Gastrocnemius medialis (tissue), 4 donors: Measurements from ENCODE around the gene LZTS2. TPM values are rescaled to one million over a fixed set of nuclear protein-coding genes. Genes with fewer than 3 reads are reported as not detected.

Experiments used
- ATAC-seq, 2 donors: fragments of 150-250 bp; one replicate each; pipeline ENCODE4 v1.9.1; 2016
- DNase-seq, 2 donors: peaks; one replicate each; pipeline ENCODE4 v3.0.0-alpha.2; 2019
- H3K27ac ChIP-seq, 4 donors: fragments of 200-600 bp; sonication (generic); 1 replicate in 1 of 4; 2 replicates in 3 of 4; pipeline ENCODE4 v1.5.1; 2016 to 2018; ENCODE audit warnings: mild to moderate bottlenecking in 2 of 4, moderate library complexity in 1 of 4
- H3K27me3 ChIP-seq, 3 donors: fragments of 200-600 bp; sonication (generic) in 2 of 3; 1 replicate in 1 of 3; 2 replicates in 2 of 3; pipeline versions ENCODE4 v1.5.1 to v1.6.0; 2016 to 2019; ENCODE audit warnings: mild to moderate bottlenecking in 1 of 3, moderate library complexity in 1 of 3
- H3K36me3 ChIP-seq, 2 donors: fragments of 200-600 bp; sonication (generic) in 1 of 2; one replicate each; pipeline ENCODE4 v1.5.1; 2017 to 2018
- H3K4me1 ChIP-seq, 2 donors: fragments of 200-600 bp; sonication (generic) in 1 of 2; one replicate each; pipeline ENCODE4 v1.5.1; 2016 to 2017; ENCODE audit warnings: mild to moderate bottlenecking in 2 of 2
- H3K4me3 ChIP-seq, 4 donors: fragments of 200-600 bp; sonication (generic) in 3 of 4; 1 replicate in 1 of 4; 2 replicates in 3 of 4; pipeline ENCODE4 v1.5.1; 2016 to 2019; ENCODE audit warnings: mild to moderate bottlenecking in 2 of 4
- H3K9me3 ChIP-seq, 3 donors: fragments of 200-600 bp; sonication (generic) in 2 of 3; 1 replicate in 1 of 3; 2 replicates in 2 of 3; pipeline ENCODE4 v1.5.1; 2016 to 2019
- CTCF ChIP-seq, 5 experiments: fragments of 450-650 bp in 3 of 5; fragments of 200-600 bp in 2 of 5; sonication (generic) in 2 of 5; IDR thresholded peaks in 4 of 5; conservative IDR thresholded peaks in 1 of 5; 1 replicate in 4 of 5; 2 replicates in 1 of 5; pipeline ENCODE4 v1.5.1; 2016 to 2019; ENCODE audit warnings: antibody characterized with exemption in 5 of 5, mild to moderate bottlenecking in 3 of 5, moderate library complexity in 3 of 5
- POLR2A ChIP-seq, 2 donors: fragments of 450-650 bp; IDR thresholded peaks; one replicate each; pipeline ENCODE4 v1.6.1; 2017; ENCODE audit warnings: antibody characterized with exemption in 2 of 2, mild to moderate bottlenecking in 2 of 2, moderate library complexity in 2 of 2
- in situ Hi-C, 4 donors: fragments of 200-750 bp; cut with MboI; loops; one replicate each; pipeline versions ENCODE4 v1.15.0 to v1.8.0; 2017; ENCODE audit warnings: low sequenced_read_pairs in 4 of 4
- intact Hi-C: fragments of 100-400 bp; cut with DNase I; formaldehyde crosslinking; loops from one replicate; pipeline ENCODE4 v1.15.1; 2023; ENCODE audit warnings: low total_unique reads
- total RNA-seq, 4 donors: library from RNA; depleted of rRNA; stranded (reverse); fragments of >200 nt; gene quantifications; one replicate each; pipeline versions ENCODE4 v1.1.0 to v1.2.3, GENCODE V29; 2016

The LZTS2 gene
- total RNA-seq, 4 donors from 2014 or later, result 22.5 to 44.7 (median 26.7) TPM

- Histone ChIP-seq H3K36me3 (peaks cover 0 to 31% of the 10 kb centered on the region in 2 donors), H3K27ac (peak overlapping the region; percentile 95 to 100 (median 98)), H3K27me3 (no peaks in the 10 kb centered on the region), H3K9me3 (no peaks in the 10 kb centered on the region), H3K4me3 (no peak overlapping the region), H3K4me1 (peaks cover 41 to 52% of the 10 kb centered on the region in 2 donors)
- ATAC-seq, result no peak
- TF ChIP-seq POLR2A (IDR thresholded peaks at IDR 0.05) (no peak), CTCF (IDR thresholded peaks at IDR 0.05 in 4 of 5, conservative IDR thresholded peaks at IDR 0.05 in 1 of 5) (no peak)
- intact Hi-C loops, result no loop called here
- no peak for DNase-seq
- in situ Hi-C loops, result no loop called here
These were observed 2.8 kb downstream of the LZTS2 start for GRCh38 chr10:101002456-101002855.

DNA sequence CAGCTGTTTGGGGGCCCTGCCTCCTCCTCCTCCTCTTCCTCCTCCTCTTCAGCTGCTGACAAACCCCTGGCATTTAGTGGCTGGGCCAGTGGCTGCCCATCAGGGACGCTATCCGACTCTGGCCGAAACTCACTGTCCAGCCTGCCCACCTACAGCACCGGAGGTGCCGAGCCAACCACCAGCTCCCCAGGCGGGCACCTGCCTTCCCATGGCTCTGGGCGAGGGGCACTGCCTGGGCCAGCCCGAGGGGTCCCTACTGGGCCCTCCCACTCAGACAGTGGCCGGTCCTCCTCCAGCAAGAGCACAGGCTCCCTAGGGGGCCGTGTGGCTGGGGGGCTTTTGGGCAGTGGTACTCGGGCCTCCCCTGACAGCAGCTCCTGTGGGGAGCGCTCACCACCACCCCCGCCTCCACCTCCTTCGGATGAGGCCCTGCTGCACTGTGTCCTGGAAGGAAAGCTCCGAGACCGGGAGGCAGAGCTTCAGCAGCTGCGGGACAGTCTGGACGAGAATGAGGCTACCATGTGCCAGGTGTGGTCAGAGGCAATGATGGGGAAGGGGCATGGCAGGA is 4.1 kb downstream of the LZTS2 start:
- TF ChIP-seq POLR2A (IDR thresholded peaks at IDR 0.05), result no peak
- TF ChIP-seq CTCF (IDR thresholded peaks at IDR 0.05 in 4 of 5, conservative IDR thresholded peaks at IDR 0.05 in 1 of 5), result no peak
- Histone ChIP-seq H3K36me3 (peaks cover 0 to 32% of the 10 kb centered on the region in 2 donors), H3K27ac (peak overlapping the region; percentile 95 to 100 (median 98)), H3K9me3 (no peaks in the 10 kb centered on the region), H3K4me1 (peaks cover 37 to 56% of the 10 kb centered on the region in 2 donors), H3K27me3 (no peaks in the 10 kb centered on the region), H3K4me3 (no peak overlapping the region)
- DNase-seq (no peak), ATAC-seq (no peak)
- intact Hi-C loops, result no loop called here
- in situ Hi-C loops, result no loop called here

DNA sequence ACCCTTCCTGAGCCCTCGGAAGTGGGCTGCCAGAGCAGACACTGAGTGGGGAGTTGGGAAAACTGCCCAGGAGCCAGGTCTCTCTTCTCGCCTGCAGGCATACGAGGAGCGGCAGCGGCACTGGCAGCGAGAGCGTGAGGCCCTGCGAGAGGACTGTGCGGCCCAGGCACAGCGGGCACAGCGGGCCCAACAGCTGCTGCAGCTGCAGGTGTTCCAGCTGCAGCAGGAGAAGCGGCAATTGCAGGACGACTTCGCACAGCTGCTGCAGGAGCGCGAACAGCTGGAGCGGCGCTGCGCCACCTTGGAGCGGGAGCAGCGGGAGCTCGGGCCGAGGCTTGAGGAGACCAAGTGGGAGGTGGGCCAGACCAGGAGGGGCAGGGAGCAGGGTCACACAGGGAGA is 5.8 kb downstream of the LZTS2 start:
- peak overlapping the region in 3 of 4 donors; percentile 3 to 100 (median 52) for H3K27ac ChIP-seq
- peaks cover 0 to 32% of the 10 kb centered on the region in 2 donors for H3K36me3 ChIP-seq
- in situ Hi-C loops (no loop called here), intact Hi-C loops (no loop called here)
- ATAC-seq (no peak), DNase-seq (no peak)
- H3K4me1 ChIP-seq, result peaks cover 35 to 48% of the 10 kb centered on the region in 2 donors
- H3K4me3 ChIP-seq, result no peak overlapping the region
- no peaks in the 10 kb centered on the region for H3K27me3 ChIP-seq
- TF ChIP-seq CTCF (IDR thresholded peaks at IDR 0.05 in 4 of 5, conservative IDR thresholded peaks at IDR 0.05 in 1 of 5), result no peak
- no peak for TF ChIP-seq POLR2A (IDR thresholded peaks at IDR 0.05)
- no peaks in the 10 kb centered on the region for H3K9me3 ChIP-seq

DNA sequence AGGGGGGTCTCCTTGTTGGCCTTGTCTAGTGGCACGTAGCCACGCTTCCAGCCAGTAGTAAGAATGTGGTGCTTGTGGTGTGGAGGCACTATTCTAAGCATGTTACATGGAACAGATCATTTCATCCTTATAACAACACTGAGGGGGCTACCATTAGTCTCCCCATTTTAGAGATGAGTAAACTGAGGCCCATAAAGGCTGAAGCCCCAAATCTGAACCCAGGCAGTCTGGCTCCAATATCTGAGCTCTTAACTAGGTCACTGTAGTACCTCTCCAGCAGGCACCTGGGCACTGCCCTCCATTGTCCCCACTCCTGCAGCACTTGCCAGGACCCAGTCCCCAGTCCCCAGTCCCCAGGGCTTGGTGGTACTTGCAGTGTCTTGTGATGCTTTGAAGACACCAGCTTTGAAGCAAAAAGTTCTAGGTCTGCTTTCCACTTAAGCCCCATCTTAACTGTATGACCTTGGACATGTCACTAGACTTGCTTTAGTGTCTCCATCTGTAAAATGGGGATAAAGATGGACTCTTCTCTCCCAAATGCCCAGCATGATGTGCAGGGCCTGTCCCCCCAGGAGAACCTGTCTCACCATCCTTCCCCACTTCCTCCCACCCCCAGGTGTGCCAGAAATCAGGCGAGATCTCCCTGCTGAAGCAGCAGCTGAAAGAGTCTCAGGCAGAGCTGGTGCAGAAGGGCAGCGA is 6.4 kb downstream of the LZTS2 start:
- H3K4me1 ChIP-seq, result peaks cover 30 to 41% of the 10 kb centered on the region in 2 donors
- H3K27me3 ChIP-seq, result no peaks in the 10 kb centered on the region
- no peaks in the 10 kb centered on the region for H3K9me3 ChIP-seq
- peaks cover 0 to 32% of the 10 kb centered on the region in 2 donors for H3K36me3 ChIP-seq
- intact Hi-C loops (no loop called here), in situ Hi-C loops (no loop called here)
- DNase-seq (no peak), ATAC-seq (no peak)
- peak overlapping the region in 2 of 4 donors; percentile 50 to 100 for H3K27ac ChIP-seq
- TF ChIP-seq POLR2A (IDR thresholded peaks at IDR 0.05) (no peak), CTCF (IDR thresholded peaks at IDR 0.05 in 4 of 5, conservative IDR thresholded peaks at IDR 0.05 in 1 of 5) (no peak)
- no peak overlapping the region for H3K4me3 ChIP-seq
